Measurements from ENCODE around the gene ZYX.

DNA sequence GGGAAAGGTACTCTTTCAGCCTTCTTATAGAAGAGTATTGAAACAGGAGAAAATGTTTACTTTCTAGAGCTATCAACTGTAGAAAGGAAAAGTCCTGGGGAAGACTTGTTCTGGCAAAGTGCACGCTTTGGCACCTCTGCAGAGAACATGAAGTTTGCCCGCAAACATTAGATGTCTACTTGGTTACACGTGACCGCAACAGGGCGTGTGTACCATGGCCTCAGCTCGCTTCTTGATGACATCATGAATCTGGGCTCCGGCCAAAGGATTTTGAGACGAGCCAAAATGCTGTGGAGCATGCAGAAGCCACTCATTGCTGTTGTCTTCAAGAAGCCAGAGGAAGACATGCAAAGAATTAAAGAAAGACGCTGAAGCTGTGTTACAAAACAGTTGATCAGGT is 53.5 kb downstream of the ZYX start:
- TF ChIP-seq, protein P1, sequence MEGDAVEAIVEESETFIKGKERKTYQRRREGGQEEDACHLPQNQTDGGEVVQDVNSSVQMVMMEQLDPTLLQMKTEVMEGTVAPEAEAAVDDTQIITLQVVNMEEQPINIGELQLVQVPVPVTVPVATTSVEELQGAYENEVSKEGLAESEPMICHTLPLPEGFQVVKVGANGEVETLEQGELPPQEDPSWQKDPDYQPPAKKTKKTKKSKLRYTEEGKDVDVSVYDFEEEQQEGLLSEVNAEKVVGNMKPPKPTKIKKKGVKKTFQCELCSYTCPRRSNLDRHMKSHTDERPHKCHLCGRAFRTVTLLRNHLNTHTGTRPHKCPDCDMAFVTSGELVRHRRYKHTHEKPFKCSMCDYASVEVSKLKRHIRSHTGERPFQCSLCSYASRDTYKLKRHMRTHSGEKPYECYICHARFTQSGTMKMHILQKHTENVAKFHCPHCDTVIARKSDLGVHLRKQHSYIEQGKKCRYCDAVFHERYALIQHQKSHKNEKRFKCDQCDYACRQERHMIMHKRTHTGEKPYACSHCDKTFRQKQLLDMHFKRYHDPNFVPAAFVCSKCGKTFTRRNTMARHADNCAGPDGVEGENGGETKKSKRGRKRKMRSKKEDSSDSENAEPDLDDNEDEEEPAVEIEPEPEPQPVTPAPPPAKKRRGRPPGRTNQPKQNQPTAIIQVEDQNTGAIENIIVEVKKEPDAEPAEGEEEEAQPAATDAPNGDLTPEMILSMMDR (conservative IDR thresholded peaks at IDR 0.05) = no peak
- TF ChIP-seq ZFX (IDR thresholded peaks at IDR 0.05) = no peak

All from C4-2B (cell line).